CD4-positive, CD25-positive, alpha-beta regulatory T cell (primary cell): ENCODE data around the gene IFIT2. TPM values are rescaled to one million over a fixed set of nuclear protein-coding genes. Genes with fewer than 3 reads are reported as not detected.
A peak's percentile ranks its signal among the peaks of the same experiment; 100 is the strongest.
"Not testable (repeated sequence)": the region's sequence is repeated elsewhere in the genome, so short reads cannot be mapped to it uniquely, and the experiment has no call there.

ENCODE experiments used
- ATAC-seq, 2 donors: fragments of 150-1000 bp; cut with Tn5 transposase; one replicate each; pipeline ENCODE4 v1.10.0; 2021; ENCODE audit warnings: low read depth in 2 of 2, moderate number of reproducible peaks in 2 of 2, moderate library complexity in 1 of 2
- DNase-seq, 3 donors: peaks; one replicate each; pipeline versions ENCODE4 v3.0.0 to v3.0.0-alpha.2; 2012 to 2022; ENCODE audit warnings: mixed read lengths in 1 of 3
- H3K27ac ChIP-seq: one replicate; pipeline ENCODE4 v1.7.0; 2013; ENCODE audit warnings: mild to moderate bottlenecking, low read length; ENCODE audit not compliant: insufficient read depth, poor library complexity, severe bottlenecking
- H3K27me3 ChIP-seq: one replicate; pipeline ENCODE4 v1.7.0; 2013; ENCODE audit warnings: low read length; ENCODE audit not compliant: control insufficient read depth, insufficient read depth
- H3K36me3 ChIP-seq: one replicate; pipeline ENCODE4 v1.7.0; 2013; ENCODE audit warnings: mild to moderate bottlenecking, low read length, moderate library complexity; ENCODE audit not compliant: control insufficient read depth, insufficient read depth
- H3K4me1 ChIP-seq: 2 replicates; pipeline ENCODE4 v1.7.0; 2013; ENCODE audit warnings: mild to moderate bottlenecking, low read length; ENCODE audit not compliant: insufficient read depth, control insufficient read depth, poor library complexity, severe bottlenecking
- H3K4me3 ChIP-seq: one replicate; pipeline ENCODE4 v1.7.0; 2013; ENCODE audit warnings: low read depth, mild to moderate bottlenecking, low read length, moderate library complexity
- H3K9me3 ChIP-seq, 2 experiments: 1 replicate in 1 of 2; 2 replicates in 1 of 2; pipeline ENCODE4 v1.7.0; 2013; ENCODE audit warnings: low read length in 2 of 2, mild to moderate bottlenecking in 1 of 2, moderate library complexity in 1 of 2; ENCODE audit not compliant: control insufficient read depth in 2 of 2
- H3K27ac Mint-ChIP-seq, 3 donors: one replicate each; pipeline ENCODE4 v1.8.0; 2020 to 2022; ENCODE audit warnings: mild to moderate bottlenecking in 3 of 3, mixed read lengths in 3 of 3, moderate library complexity in 2 of 3
- H3K27me3 Mint-ChIP-seq: one replicate; pipeline ENCODE4 v1.8.0; 2022; ENCODE audit warnings: mild to moderate bottlenecking, mixed read lengths
- H3K36me3 Mint-ChIP-seq: one replicate; pipeline ENCODE4 v1.8.0; 2020; ENCODE audit warnings: mixed read lengths
- H3K4me1 Mint-ChIP-seq, 4 donors: one replicate each; pipeline ENCODE4 v1.8.0; 2020 to 2022; ENCODE audit warnings: mixed read lengths in 4 of 4, mild to moderate bottlenecking in 1 of 4
- H3K4me3 Mint-ChIP-seq, 4 donors: one replicate each; pipeline ENCODE4 v1.8.0; 2020 to 2022; ENCODE audit warnings: mild to moderate bottlenecking in 4 of 4, mixed read lengths in 4 of 4, moderate library complexity in 3 of 4
- H3K9me3 Mint-ChIP-seq, 7 donors: one replicate each; pipeline ENCODE4 v1.8.0; 2020 to 2022; ENCODE audit warnings: mixed read lengths in 7 of 7, mild to moderate bottlenecking in 3 of 7, moderate library complexity in 2 of 7
- polyA plus RNA-seq, 4 donors: library from polyadenylated mRNA; unstranded; fragments of 300-500 nt; fragmentation: Illumina TruSeq; gene quantifications; one replicate each; pipeline ENCODE4 v1.2.3, GENCODE V29; 2021
- total RNA-seq: library from RNA; stranded (reverse); gene quantifications from one replicate; pipeline ENCODE4 v1.2.3, GENCODE V29; 2022

The IFIT2 gene
- total and polyA plus RNA-seq, 5 donors from 2014 or later, result 3.6 to 10.0 (median 4.7) TPM

- no peak for DNase-seq
- H3K27ac ChIP-seq, result no peak overlapping the region
- Mint-ChIP-seq H3K27me3 (no peaks in the 10 kb centered on the region), H3K36me3 (peaks cover 15% of the 10 kb centered on the region), H3K27ac (no peak overlapping the region), H3K4me3 (no peak overlapping the region), H3K4me1 (peaks cover under 1 to 8% (median 2%) of the 10 kb centered on the region in 4 donors), H3K9me3 (no peaks in the 10 kb centered on the region)
- H3K9me3 ChIP-seq, result no peaks in the 10 kb centered on the region
- ATAC-seq, result no peak
- H3K4me1 ChIP-seq, result no peaks in the 10 kb centered on the region
- no peak overlapping the region for H3K4me3 ChIP-seq
- H3K27me3 ChIP-seq, result no peaks in the 10 kb centered on the region
- H3K36me3 ChIP-seq, result peaks cover 11% of the 10 kb centered on the region
Observed at GRCh38 chr10:89344156-89344555, 42.3 kb downstream of the IFIT2 start.

- H3K27ac Mint-ChIP-seq, result no peak overlapping the region
- Histone ChIP-seq H3K36me3 (peaks cover 4% of the 10 kb centered on the region), H3K4me3 (no peak overlapping the region), H3K9me3 (no peaks in the 10 kb centered on the region), H3K4me1 (peaks cover 2% of the 10 kb centered on the region), H3K27me3 (no peaks in the 10 kb centered on the region), H3K27ac (no peak overlapping the region)
- DNase-seq, result no peak
- H3K4me1 Mint-ChIP-seq, result peaks cover 3 to 11% (median 4%) of the 10 kb centered on the region in 4 donors
- H3K36me3 Mint-ChIP-seq, result peaks cover 5% of the 10 kb centered on the region
- no peaks in the 10 kb centered on the region for H3K9me3 Mint-ChIP-seq
- H3K4me3 Mint-ChIP-seq, result no peak overlapping the region
- no peaks in the 10 kb centered on the region for H3K27me3 Mint-ChIP-seq
- no peak for ATAC-seq
Observed at GRCh38 chr10:89345367-89346000, 43.6 kb downstream of the IFIT2 start.

GRCh38 chr10:89346405-89347254 is 44.8 kb downstream of the IFIT2 start:
- Histone ChIP-seq H3K4me1 (peaks cover 7% of the 10 kb centered on the region), H3K27ac (no peak overlapping the region), H3K36me3 (no peaks in the 10 kb centered on the region), H3K4me3 (no peak overlapping the region), H3K27me3 (no peaks in the 10 kb centered on the region), H3K9me3 (no peaks in the 10 kb centered on the region)
- ATAC-seq, result no peak
- Mint-ChIP-seq H3K36me3 (no peaks in the 10 kb centered on the region), H3K27ac (peak overlapping the region in 1 of 3 donors; percentile 37), H3K4me1 (peaks cover 8 to 22% (median 9%) of the 10 kb centered on the region in 4 donors), H3K27me3 (no peaks in the 10 kb centered on the region), H3K9me3 (no peaks in the 10 kb centered on the region), H3K4me3 (no peak overlapping the region)
- no peak for DNase-seq

GRCh38 chr10:89347701-89348457 is 46.0 kb downstream of the IFIT2 start:
- Mint-ChIP-seq H3K9me3 (no peaks in the 10 kb centered on the region), H3K4me3 (no peak overlapping the region), H3K27me3 (no peaks in the 10 kb centered on the region), H3K36me3 (no peaks in the 10 kb centered on the region), H3K27ac (no peak overlapping the region), H3K4me1 (peaks cover 9 to 23% (median 11%) of the 10 kb centered on the region in 4 donors)
- peaks cover 7% of the 10 kb centered on the region for H3K4me1 ChIP-seq
- H3K27ac ChIP-seq, result no peak overlapping the region
- DNase-seq (no peak), ATAC-seq (no peak)
- H3K4me3 ChIP-seq, result no peak overlapping the region
- H3K27me3 ChIP-seq, result no peaks in the 10 kb centered on the region
- no peaks in the 10 kb centered on the region for H3K9me3 ChIP-seq
- no peaks in the 10 kb centered on the region for H3K36me3 ChIP-seq

GRCh38 chr10:89348481-89348880 is 46.6 kb downstream of the IFIT2 start:
- no peak overlapping the region for H3K27ac Mint-ChIP-seq
- H3K4me3 Mint-ChIP-seq, result no peak overlapping the region
- no peaks in the 10 kb centered on the region for H3K27me3 Mint-ChIP-seq
- Histone ChIP-seq H3K27ac (no peak overlapping the region), H3K4me1 (peaks cover 7% of the 10 kb centered on the region), H3K27me3 (no peaks in the 10 kb centered on the region), H3K36me3 (no peaks in the 10 kb centered on the region), H3K4me3 (no peak overlapping the region), H3K9me3 (no peaks in the 10 kb centered on the region)
- ATAC-seq (no peak), DNase-seq (no peak)
- no peaks in the 10 kb centered on the region for H3K36me3 Mint-ChIP-seq
- no peaks in the 10 kb centered on the region for H3K9me3 Mint-ChIP-seq
- peaks cover 9 to 23% (median 11%) of the 10 kb centered on the region in 4 donors for H3K4me1 Mint-ChIP-seq

- ATAC-seq (no peak), DNase-seq (no peak)
- H3K27ac Mint-ChIP-seq, result no peak overlapping the region
- H3K9me3 Mint-ChIP-seq, result peaks cover 0 to 1% (median 0%) of the 10 kb centered on the region in 7 donors
- H3K4me1 Mint-ChIP-seq, result peaks cover 9 to 23% (median 11%) of the 10 kb centered on the region in 4 donors
- H3K27me3 ChIP-seq, result no peaks in the 10 kb centered on the region
- H3K27me3 Mint-ChIP-seq, result no peaks in the 10 kb centered on the region
- no peaks in the 10 kb centered on the region for H3K9me3 ChIP-seq
- H3K4me3 ChIP-seq, result no peak overlapping the region
- peaks cover 7% of the 10 kb centered on the region for H3K4me1 ChIP-seq
- no peak overlapping the region for H3K27ac ChIP-seq
- H3K36me3 Mint-ChIP-seq, result no peaks in the 10 kb centered on the region
- H3K36me3 ChIP-seq, result no peaks in the 10 kb centered on the region
- no peak overlapping the region for H3K4me3 Mint-ChIP-seq
Observed at GRCh38 chr10:89348975-89349374, 47.1 kb downstream of the IFIT2 start.

- not testable (repeated sequence) for H3K36me3 Mint-ChIP-seq, H3K9me3 ChIP-seq, H3K4me3 ChIP-seq, ATAC-seq, H3K36me3 ChIP-seq, H3K27ac ChIP-seq, H3K27me3 ChIP-seq, H3K27me3 Mint-ChIP-seq, H3K4me1 ChIP-seq, H3K9me3 Mint-ChIP-seq
- peak overlapping the region in 1 of 3 donors; percentile 4 for H3K27ac Mint-ChIP-seq
- H3K4me1 Mint-ChIP-seq, result peaks cover 7 to 23% (median 11%) of the 10 kb centered on the region in 4 donors
- H3K4me3 Mint-ChIP-seq, result peak overlapping the region in 1 of 4 donors; percentile 2
- peak in 1 of 3 donors; percentile 32 for DNase-seq
Observed at GRCh38 chr10:89350631-89351315, 48.9 kb downstream of the IFIT2 start.
